NT2/D1 (cell line): ENCODE data around the gene SHE.

ENCODE experiments used
- SUZ12 ChIP-seq: IDR thresholded peaks from 2 replicates; pipeline ENCODE4 v1.6.1; 2011; ENCODE audit not compliant: insufficient read length, insufficient read depth; ENCODE audit errors: extremely low read depth
- YY1 ChIP-seq: IDR thresholded peaks from 2 replicates; pipeline ENCODE4 v1.6.1; 2011; ENCODE audit not compliant: insufficient read length, insufficient read depth

- no peak for TF ChIP-seq YY1
- peak; percentile 20 for TF ChIP-seq SUZ12
These were observed 2.8 kb downstream of the SHE start for GRCh38 chr1:154499446-154499845.
